OCI-LY3 (cell line): ENCODE measurements around the gene NLGN2.

ENCODE experiments used
- H2AFZ ChIP-seq: fragments of 200-600, 300-600 bp; shearing (Covaris generic); 2 replicates; pipeline ENCODE4 v1.6.0; 2014; ENCODE audit warnings: antibody characterized with exemption, low read depth, low read length
- H3K27ac ChIP-seq: fragments of 200-600, 300-600 bp; sonication (generic); 2 replicates; pipeline ENCODE4 v1.5.1; 2014; ENCODE audit warnings: mild to moderate bottlenecking, low read length, moderate library complexity, mixed read lengths
- H3K27me3 ChIP-seq: fragments of 200-600, 300-600 bp; sonication (generic); 2 replicates; pipeline ENCODE4 v1.6.1; 2014; ENCODE audit warnings: low read depth, low read length, mixed read lengths
- H3K36me3 ChIP-seq: fragments of 200-600, 300-600 bp; sonication (generic); replicated peaks from 2 replicates; pipeline ENCODE3; 2014; ENCODE audit warnings: low read depth, low read length, mixed read lengths
- H3K4me1 ChIP-seq: fragments of 300-600, 200-600 bp; sonication (generic); 2 replicates; pipeline ENCODE4 v1.6.1; 2014; ENCODE audit warnings: low read length, mixed read lengths
- H3K4me2 ChIP-seq: fragments of 200-600, 300-600 bp; sonication (generic); 2 replicates; pipeline ENCODE4 v1.6.1; 2014; ENCODE audit warnings: low read length, mixed read lengths
- H3K4me3 ChIP-seq: fragments of 300-600, 200-600 bp; sonication (generic); 2 replicates; pipeline ENCODE4 v1.5.1; 2014; ENCODE audit warnings: antibody characterized with exemption, mild to moderate bottlenecking, low read length, moderate library complexity
- H3K79me2 ChIP-seq: fragments of 300-600, 200-600 bp; shearing (Covaris generic); 2 replicates; pipeline ENCODE4 v1.6.1; 2014; ENCODE audit warnings: mild to moderate bottlenecking, low read length, mixed read lengths
- H3K9ac ChIP-seq: fragments of 300-600, 200-600 bp; shearing (Covaris generic); 2 replicates; pipeline ENCODE4 v1.6.0; 2014; ENCODE audit warnings: mild to moderate bottlenecking, low read length, moderate library complexity
- H3K9me3 ChIP-seq: fragments of 200-600, 300-600 bp; shearing (Covaris generic); 2 replicates; pipeline ENCODE4 v1.6.1; 2014; ENCODE audit warnings: low read length, mixed read lengths; ENCODE audit not compliant: insufficient read depth
- H4K20me1 ChIP-seq: fragments of 200-600, 300-600 bp; sonication (generic); 2 replicates; pipeline ENCODE4 v1.6.1; 2016; ENCODE audit warnings: low read length, mixed read lengths; ENCODE audit not compliant: insufficient read depth
- EZH2phosphoT487 ChIP-seq: fragments of 200-600 bp; shearing (Covaris generic); IDR thresholded peaks from 2 replicates; pipeline ENCODE4 v1.6.1; 2018; ENCODE audit warnings: antibody characterized with exemption, mixed run types, low read depth
- TF ChIP-seq, protein P1 (sequence below): fragments of 200-600, 300-600 bp; sonication (generic); IDR thresholded peaks from 2 replicates; pipeline ENCODE4 v1.5.1; 2014; ENCODE audit warnings: antibody characterized with exemption, low read length, low read depth

The NLGN2 gene

DNA sequence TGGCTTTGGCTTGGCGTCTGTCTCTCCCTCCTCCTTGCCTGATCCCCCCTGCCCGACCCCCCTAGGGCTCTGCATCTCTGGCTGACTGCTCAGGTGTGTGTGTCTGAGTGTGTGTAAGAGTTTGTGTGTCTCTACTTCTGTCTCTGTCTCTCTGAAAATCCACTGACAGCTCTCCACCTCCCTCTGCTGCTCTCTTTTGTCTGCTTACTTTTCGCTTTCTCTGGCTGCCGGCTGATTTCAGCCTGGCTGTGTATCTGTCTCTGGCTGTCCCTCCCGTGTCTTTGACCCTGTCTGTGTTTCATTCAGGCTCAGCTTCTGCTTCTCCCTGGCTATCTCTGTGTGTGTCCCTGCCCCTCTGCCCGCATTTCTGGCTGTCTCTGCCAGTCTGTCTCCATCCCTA is 8.7 kb downstream of the NLGN2 start:
- no peaks in the 10 kb centered on the region for H3K4me1 ChIP-seq
- no peaks in the 10 kb centered on the region for H3K27me3 ChIP-seq
- no peak overlapping the region for H3K9ac ChIP-seq
- H2AFZ ChIP-seq: no peak overlapping the region
- no peak overlapping the region for H3K4me3 ChIP-seq
- no peak overlapping the region for H3K4me2 ChIP-seq
- H3K36me3 ChIP-seq: no peaks in the 10 kb centered on the region
- no peaks in the 10 kb centered on the region for H4K20me1 ChIP-seq
- TF ChIP-seq, protein P1, sequence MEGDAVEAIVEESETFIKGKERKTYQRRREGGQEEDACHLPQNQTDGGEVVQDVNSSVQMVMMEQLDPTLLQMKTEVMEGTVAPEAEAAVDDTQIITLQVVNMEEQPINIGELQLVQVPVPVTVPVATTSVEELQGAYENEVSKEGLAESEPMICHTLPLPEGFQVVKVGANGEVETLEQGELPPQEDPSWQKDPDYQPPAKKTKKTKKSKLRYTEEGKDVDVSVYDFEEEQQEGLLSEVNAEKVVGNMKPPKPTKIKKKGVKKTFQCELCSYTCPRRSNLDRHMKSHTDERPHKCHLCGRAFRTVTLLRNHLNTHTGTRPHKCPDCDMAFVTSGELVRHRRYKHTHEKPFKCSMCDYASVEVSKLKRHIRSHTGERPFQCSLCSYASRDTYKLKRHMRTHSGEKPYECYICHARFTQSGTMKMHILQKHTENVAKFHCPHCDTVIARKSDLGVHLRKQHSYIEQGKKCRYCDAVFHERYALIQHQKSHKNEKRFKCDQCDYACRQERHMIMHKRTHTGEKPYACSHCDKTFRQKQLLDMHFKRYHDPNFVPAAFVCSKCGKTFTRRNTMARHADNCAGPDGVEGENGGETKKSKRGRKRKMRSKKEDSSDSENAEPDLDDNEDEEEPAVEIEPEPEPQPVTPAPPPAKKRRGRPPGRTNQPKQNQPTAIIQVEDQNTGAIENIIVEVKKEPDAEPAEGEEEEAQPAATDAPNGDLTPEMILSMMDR: no peak
- TF ChIP-seq EZH2phosphoT487: no peak
- no peaks in the 10 kb centered on the region for H3K9me3 ChIP-seq
- no peaks in the 10 kb centered on the region for H3K79me2 ChIP-seq
- no peak overlapping the region for H3K27ac ChIP-seq

DNA sequence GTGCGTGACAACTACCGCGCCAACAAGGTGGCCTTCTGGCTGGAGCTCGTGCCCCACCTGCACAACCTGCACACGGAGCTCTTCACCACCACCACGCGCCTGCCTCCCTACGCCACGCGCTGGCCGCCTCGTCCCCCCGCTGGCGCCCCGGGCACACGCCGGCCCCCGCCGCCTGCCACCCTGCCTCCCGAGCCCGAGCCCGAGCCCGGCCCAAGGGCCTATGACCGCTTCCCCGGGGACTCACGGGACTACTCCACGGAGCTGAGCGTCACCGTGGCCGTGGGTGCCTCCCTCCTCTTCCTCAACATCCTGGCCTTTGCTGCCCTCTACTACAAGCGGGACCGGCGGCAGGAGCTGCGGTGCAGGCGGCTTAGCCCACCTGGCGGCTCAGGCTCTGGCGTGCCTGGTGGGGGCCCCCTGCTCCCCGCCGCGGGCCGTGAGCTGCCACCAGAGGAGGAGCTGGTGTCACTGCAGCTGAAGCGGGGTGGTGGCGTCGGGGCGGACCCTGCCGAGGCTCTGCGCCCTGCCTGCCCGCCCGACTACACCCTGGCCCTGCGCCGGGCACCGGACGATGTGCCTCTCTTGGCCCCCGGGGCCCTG is 9.5 kb downstream of the NLGN2 start:
- Histone ChIP-seq H3K4me3 (no peak overlapping the region), H3K4me1 (no peaks in the 10 kb centered on the region), H3K79me2 (no peaks in the 10 kb centered on the region), H3K27me3 (no peaks in the 10 kb centered on the region), H4K20me1 (no peaks in the 10 kb centered on the region), H3K4me2 (no peak overlapping the region), H3K9me3 (no peaks in the 10 kb centered on the region), H3K9ac (no peak overlapping the region), H2AFZ (no peak overlapping the region), H3K36me3 (no peaks in the 10 kb centered on the region), H3K27ac (no peak overlapping the region)
- TF ChIP-seq, protein P1: no peak
- no peak for TF ChIP-seq EZH2phosphoT487

DNA sequence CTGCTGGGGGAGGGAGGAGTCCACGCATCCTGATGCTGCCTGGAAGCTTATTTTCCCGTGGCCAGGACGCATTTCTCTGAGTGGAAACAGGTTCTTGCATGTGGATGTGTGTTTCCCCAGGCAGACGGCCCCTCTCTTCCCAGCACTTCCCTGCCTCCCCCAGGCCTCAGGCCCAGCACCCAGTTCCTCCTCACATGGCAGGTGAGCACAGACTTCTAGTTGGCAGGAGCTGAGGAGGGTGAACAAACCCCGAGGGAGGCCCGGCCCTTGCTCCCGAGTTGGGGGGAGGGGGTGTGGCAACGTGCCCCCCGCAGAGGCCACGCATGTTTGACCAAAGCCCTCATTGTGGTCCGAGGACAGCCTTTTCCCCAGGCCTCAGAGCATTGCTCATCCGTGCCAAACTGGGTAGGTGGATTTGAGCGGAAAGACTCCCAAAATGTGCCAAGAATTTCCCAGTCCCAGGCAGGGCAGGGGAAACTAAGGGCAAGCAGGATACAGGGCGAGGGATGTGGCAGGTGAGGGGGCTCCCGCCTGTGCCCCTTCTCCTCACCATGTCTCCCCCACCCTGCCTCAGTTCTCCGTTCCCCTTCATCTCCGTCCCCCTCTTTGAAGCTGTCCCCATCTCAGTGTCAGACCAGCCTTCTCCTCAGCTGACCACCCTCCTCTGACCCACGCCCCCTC is 11.0 kb downstream of the NLGN2 start:
- Histone ChIP-seq H3K9ac (no peak overlapping the region), H3K27ac (no peak overlapping the region), H4K20me1 (no peaks in the 10 kb centered on the region), H3K4me2 (no peak overlapping the region), H2AFZ (no peak overlapping the region), H3K27me3 (no peaks in the 10 kb centered on the region), H3K9me3 (no peaks in the 10 kb centered on the region), H3K36me3 (no peaks in the 10 kb centered on the region), H3K4me1 (no peaks in the 10 kb centered on the region), H3K79me2 (no peaks in the 10 kb centered on the region), H3K4me3 (no peak overlapping the region)
- no peak for TF ChIP-seq EZH2phosphoT487
- TF ChIP-seq, protein P1: no peak

DNA sequence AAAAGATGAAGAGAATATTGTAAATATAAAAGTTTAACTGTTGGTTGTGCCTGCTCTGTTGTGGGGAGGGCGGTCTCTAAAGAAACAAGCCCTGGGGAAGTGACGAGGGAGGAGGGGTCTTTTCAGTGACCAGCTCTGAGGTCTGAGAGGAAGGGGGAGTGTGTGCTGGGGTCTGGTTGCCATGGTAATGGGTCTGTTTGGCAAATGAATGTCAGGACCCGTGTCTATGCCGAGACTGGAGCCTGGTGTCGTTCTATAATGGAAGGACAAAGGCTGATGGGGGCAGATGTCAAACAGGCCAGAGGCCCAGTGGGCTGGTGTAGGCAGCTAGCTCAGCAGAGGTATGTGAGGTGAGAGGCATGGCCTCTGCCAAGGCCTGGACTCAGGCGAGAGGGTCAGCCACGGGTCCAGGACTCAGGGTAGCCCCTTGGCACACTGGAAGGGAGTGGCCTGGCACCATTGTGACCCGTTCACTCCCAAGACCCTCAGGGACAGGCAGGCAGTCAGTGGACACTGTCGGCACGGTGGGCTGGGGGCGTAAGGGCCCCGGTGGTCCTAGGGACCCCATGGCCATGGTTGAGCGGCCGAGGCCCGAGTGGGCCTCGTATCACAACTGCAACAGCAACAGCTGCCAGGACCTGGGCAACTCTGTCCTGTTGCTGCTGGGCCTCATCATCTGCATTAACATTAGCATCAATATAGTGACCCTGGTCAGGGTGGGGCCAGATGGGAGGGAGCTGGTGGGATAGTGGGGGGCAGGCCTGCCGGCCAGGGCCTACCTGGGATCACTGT is 12.4 kb downstream of the NLGN2 start, which contains the start of gene SPEM1:
SPEM1 (plus strand) TSS at position 506 of the 792 bp plus-strand sequence; CDS start at position 567, 61 bp downstream.
- Histone ChIP-seq H3K36me3 (no peaks in the 10 kb centered on the region), H3K27ac (no peak within 1 kb of the TSS), H4K20me1 (no peaks in the 10 kb centered on the region), H2AFZ (no peak within 1 kb of the TSS), H3K4me2 (no peak within 1 kb of the TSS), H3K79me2 (no peaks in the 10 kb centered on the region), H3K4me3 (no peak within 1 kb of the TSS), H3K4me1 (no peaks in the 10 kb centered on the region), H3K27me3 (no peaks in the 10 kb centered on the region), H3K9ac (no peak within 1 kb of the TSS), H3K9me3 (no peaks in the 10 kb centered on the region)
- TF ChIP-seq, protein P1: no peak
- TF ChIP-seq EZH2phosphoT487: no peak
